ENCODE data around the gene CNN3. TPM values are rescaled to one million over a fixed set of nuclear protein-coding genes. Genes with fewer than 3 reads are reported as not detected.
A peak's percentile ranks its signal among the peaks of the same experiment; 100 is the strongest.

Gene CNN3
- total and polyA plus RNA-seq, 8 donors, result 31.7 to 143 (median 49.8) TPM

GRCh38 chr1:94936861-94937620 lies 10.1 kb upstream of the CNN3 start:
- TF ChIP-seq CTCF (IDR thresholded peaks at IDR 0.05), result no peak
- H3K4me1 ChIP-seq, result peaks cover 0 to 13% (median 3%) of the 10 kb centered on the region in 3 donors
- 51 to 56% methylated on average over 5 of the region's 5 CpGs for WGBS, 2 donors
- H3K4me3 ChIP-seq, result no peak overlapping the region
- no peaks in the 10 kb centered on the region for H3K9me3 ChIP-seq
- H3K27me3 ChIP-seq, result no peaks in the 10 kb centered on the region
- no peak for FAIRE-seq
- DNase-seq, result no peak
- intact Hi-C loops (cut with DNase I), result no loop called here
- ATAC-seq, result peak in 1 of 4 donors; percentile 39
- no peaks in the 10 kb centered on the region for H3K36me3 ChIP-seq
- H3K27ac ChIP-seq, result no peak overlapping the region

- TF ChIP-seq CTCF (IDR thresholded peaks at IDR 0.05), result no peak
- Histone ChIP-seq H3K27ac (no peak overlapping the region), H3K4me1 (peaks cover 0 to 7% (median 0%) of the 10 kb centered on the region in 3 donors), H3K27me3 (no peaks in the 10 kb centered on the region), H3K36me3 (no peaks in the 10 kb centered on the region), H3K4me3 (no peak overlapping the region), H3K9me3 (no peaks in the 10 kb centered on the region)
- DNase-seq (no peak), FAIRE-seq (no peak), ATAC-seq (no peak)
- intact Hi-C loops (cut with DNase I), result no loop called here
- 57 to 58% methylated on average over 1 of the region's 1 CpG for WGBS, 2 donors
Observed at GRCh38 chr1:94935476-94935875, 8.6 kb upstream of the CNN3 start.

- WGBS, 2 donors, result 76 to 82% methylated on average over 1 of the region's 1 CpG
- no peak for FAIRE-seq
- no peak overlapping the region for H3K27ac ChIP-seq
- peaks cover 0 to 7% (median 0%) of the 10 kb centered on the region in 3 donors for H3K4me1 ChIP-seq
- no peaks in the 10 kb centered on the region for H3K9me3 ChIP-seq
- DNase-seq, result no peak
- H3K36me3 ChIP-seq, result no peaks in the 10 kb centered on the region
- H3K4me3 ChIP-seq, result no peak overlapping the region
- intact Hi-C loops (cut with DNase I), result no loop called here
- TF ChIP-seq CTCF (IDR thresholded peaks at IDR 0.05), result no peak
- ATAC-seq, result no peak
- no peaks in the 10 kb centered on the region for H3K27me3 ChIP-seq
Observed at GRCh38 chr1:94935034-94935433, 8.1 kb upstream of the CNN3 start.

GRCh38 chr1:94934551-94934950 lies 7.6 kb upstream of the CNN3 start:
- FAIRE-seq (no peak), DNase-seq (no peak), ATAC-seq (no peak)
- intact Hi-C loops (cut with DNase I), result no loop called here
- no peak overlapping the region for H3K4me3 ChIP-seq
- no peak for TF ChIP-seq CTCF (IDR thresholded peaks at IDR 0.05)
- no peaks in the 10 kb centered on the region for H3K27me3 ChIP-seq
- H3K36me3 ChIP-seq, result no peaks in the 10 kb centered on the region
- H3K27ac ChIP-seq, result no peak overlapping the region
- H3K9me3 ChIP-seq, result no peaks in the 10 kb centered on the region
- peaks cover 0 to 7% (median 1%) of the 10 kb centered on the region in 3 donors for H3K4me1 ChIP-seq
- WGBS, 2 donors, result 64 to 74% methylated on average over 2 of the region's 2 CpGs

GRCh38 chr1:94931254-94931841 lies 4.4 kb upstream of the CNN3 start:
- no peaks in the 10 kb centered on the region for H3K36me3 ChIP-seq
- TF ChIP-seq CTCF (IDR thresholded peaks at IDR 0.05), result no peak
- H3K9me3 ChIP-seq, result no peaks in the 10 kb centered on the region
- no peak overlapping the region for H3K4me3 ChIP-seq
- H3K4me1 ChIP-seq, result peaks cover 0 to 22% (median 8%) of the 10 kb centered on the region in 3 donors
- FAIRE-seq, result no peak
- 96 to 99% methylated on average over 7 of the region's 7 CpGs for WGBS, 2 donors
- no peak overlapping the region for H3K27ac ChIP-seq
- H3K27me3 ChIP-seq, result no peaks in the 10 kb centered on the region
- no peak for DNase-seq
- no peak for ATAC-seq
- intact Hi-C loops (cut with DNase I), result no loop called here
